ENCODE data around the gene PIEZO2. TPM values are rescaled to one million over a fixed set of nuclear protein-coding genes. Genes with fewer than 3 reads are reported as not detected.

The PIEZO2 gene
- total RNA-seq, 1 donor from 2014 or later, result 3.1 TPM

DNA sequence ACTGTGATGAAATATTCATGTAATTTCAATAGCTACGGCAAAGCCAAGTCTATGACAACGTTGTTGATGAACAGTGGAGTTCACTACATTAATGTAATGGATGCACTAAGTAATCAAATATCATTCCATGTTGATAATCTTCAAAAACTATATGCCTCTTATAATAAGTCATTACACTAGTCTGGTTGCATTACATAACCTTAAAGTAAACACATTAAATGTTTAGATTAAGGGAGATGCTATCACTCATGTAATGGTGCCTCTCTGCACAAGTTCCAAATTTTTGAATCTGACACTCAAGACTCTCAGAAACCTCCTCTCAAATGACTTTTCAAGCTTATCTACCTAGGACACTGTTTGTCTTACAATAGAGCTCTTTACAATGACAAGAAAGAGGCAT lies 35.4 kb downstream of the PIEZO2 start:
- no peak for DNase-seq (ENCODE audit: low spot score)

DNA sequence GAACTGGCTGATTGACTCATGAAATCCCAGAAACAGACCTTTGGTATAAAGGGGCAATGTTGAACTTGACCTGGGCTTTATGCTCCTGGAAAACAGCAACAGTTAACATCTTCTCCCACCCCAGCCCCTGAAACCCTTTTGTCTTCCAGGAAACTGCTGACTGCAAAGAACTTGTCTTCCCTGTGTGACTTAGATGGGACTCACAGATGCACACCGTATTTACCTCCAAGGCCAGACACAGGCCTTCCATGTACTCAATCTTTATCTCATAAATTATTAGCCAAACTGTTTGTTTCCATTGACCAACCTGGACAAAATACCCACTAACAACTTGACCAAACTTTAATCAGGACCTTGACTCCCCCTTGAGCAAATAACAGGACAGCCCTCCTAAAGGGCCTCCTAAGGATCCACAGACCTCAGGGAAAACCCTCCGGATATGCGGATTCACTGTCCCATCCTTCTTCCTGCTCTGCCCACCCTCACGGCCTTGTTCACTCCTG lies 36.3 kb downstream of the PIEZO2 start:
- DNase-seq (ENCODE audit: low spot score), result no peak

DNA sequence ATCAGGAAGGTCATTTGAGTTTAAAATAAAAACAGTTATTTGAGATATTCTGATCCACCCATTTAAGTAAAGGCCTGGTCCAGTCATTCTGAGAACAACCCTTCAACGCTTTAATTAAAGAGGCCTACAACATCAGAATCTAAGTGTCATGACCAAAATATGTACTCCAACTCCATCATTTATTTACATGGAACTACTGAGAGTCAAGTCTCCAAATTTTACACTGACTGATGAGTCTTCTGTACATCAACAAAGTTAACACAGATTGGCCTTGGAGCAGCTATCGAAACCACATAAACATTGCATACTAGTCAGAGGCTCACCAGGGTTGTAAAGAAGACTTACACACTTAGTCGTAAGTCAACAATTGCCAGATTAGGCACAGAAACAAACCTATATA lies 37.1 kb downstream of the PIEZO2 start:
- no peak for DNase-seq (ENCODE audit: low spot score)

DNA sequence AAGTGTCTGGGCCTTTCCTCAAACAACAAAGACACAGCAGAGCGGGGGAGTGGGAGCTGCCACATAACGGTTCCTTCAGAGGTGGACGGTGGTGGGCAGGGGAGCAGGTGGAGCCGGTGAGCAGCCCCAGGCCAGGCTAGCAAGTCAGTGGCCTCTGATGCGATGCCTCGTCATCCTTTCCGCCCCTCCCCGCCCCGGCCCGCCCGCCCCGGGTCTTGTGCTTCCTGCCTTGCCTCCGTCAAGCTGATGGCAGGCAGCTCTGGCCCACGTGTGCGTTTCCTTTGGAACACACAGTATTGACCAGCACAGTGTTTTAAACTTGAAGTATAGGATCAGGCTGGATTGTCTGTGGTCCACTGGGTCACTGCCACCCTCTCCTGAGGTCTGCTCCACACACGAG lies 38.9 kb downstream of the PIEZO2 start:
- no peak for DNase-seq (ENCODE audit: low spot score)

DNA sequence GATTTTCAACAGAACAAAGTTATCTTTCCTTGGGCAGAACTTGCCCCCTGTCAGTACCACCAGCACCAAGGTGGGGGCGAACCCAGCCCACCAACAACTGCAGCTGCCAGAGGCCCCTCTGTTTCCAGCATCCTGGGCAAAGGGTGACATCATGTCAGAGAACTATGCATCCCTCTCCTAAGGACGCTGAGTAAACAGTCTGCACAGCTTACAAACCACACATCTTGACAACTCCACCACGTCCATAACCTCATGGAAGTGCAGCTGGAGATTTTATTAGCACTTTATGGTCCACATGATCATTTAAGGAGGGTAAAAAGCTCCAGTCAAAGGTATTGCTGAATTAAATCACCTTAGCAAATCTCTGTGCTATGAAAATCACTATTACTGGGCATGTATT lies 40.4 kb downstream of the PIEZO2 start:
- DNase-seq (ENCODE audit: low spot score), result no peak

DNA sequence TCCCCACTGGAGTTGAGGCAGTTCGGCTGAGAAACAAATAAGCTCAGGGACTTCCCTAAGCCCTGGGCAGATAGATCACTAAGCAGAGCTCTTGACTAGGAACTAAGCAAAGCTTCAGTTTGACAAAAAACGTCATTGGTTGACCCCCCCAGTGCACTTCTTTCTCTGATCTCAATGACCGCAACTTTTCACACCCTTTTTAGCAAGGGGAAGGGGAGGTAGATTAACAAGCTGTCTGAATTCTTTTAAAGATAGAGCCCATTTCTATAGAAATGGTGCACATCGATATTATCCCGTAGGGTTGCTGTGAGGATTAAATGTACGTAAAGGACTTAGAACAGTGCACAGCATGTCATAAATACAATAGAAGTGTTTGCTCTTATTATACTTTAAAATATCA lies 42.5 kb downstream of the PIEZO2 start:
- DNase-seq (ENCODE audit: low spot score), result no peak

DNA sequence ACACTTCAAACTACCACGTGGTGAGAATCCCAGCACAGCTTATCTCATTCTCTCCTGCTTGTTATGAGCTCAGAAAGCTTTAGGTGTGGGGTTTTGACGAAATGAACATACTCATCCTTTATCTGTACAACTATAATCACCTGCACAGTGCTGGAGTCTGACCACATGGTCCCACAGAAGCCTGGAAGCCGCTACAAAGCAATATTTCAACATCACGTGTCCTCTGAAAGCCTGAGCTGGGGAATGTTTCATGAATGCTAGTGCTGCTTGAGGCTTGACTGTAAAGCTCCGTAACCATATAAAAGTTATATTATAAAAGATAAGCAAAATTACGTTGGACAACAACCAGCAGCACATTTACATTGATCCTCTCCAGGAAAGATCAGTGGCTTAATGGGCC lies 43.9 kb downstream of the PIEZO2 start:
- no peak for DNase-seq (ENCODE audit: low spot score)

DNA sequence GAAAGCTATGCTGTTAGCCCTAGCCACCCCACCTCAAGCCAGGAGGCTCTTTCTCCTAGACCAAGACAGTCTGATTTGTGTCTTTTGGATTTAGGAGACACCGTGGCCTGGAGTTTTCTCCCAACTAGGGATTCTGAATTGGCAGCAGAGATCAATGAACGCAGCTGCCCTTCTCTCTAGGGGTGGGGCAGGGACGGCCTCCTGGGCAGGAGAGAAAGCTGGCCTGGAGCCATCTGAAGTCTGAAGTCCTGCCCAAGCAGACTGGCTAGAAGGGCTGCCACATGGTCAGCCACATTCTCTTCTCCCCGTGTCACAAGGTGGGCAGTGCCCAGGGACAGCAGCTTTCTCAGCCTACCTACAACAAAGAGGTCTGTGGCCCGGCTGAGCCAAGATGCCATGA lies 45.1 kb downstream of the PIEZO2 start:
- no peak for DNase-seq (ENCODE audit: low spot score)

DNA sequence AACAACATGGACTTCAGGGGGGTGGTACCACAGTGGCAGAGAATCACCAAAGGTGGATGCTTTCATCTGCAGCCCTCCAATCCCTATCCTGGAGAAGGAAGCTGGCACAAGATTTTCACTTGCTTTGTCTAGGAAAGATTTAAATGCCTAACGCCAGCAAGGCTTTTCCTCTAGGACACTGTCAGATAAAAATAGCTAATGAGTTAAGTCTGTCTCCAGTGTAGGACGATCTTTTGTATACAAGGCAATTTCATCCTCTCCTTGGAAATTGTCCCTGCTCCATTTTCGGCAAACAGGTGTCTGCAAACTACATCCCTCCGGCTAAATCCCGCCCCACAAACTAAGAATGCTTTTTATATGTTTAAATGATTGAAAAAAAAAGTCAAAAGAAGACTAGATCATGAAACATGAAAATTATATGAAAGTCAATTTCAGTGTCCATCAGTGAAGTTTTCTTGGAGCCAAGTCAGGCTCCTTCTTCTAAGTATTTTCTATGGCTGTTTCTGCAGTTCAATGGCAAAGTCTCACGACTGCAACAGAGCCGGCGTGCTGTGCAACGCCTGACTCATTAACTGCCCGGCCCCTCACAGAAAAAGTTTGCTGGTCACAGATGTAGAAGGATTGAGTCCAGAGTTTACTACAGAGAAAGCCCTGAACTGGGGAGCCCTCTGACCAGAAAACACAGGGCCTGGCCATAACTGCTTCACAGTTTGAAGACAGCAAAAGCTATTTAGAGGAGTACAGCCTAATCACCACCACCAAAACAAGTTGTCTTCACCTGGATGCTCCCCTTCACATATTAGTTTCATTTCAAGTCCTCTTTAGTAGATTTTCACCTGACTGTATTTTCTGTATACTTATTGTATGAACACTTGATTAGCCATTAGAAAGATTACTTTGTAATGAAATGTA lies 52.3 kb downstream of the PIEZO2 start:
- DNase-seq (ENCODE audit: low spot score), result no peak

DNA sequence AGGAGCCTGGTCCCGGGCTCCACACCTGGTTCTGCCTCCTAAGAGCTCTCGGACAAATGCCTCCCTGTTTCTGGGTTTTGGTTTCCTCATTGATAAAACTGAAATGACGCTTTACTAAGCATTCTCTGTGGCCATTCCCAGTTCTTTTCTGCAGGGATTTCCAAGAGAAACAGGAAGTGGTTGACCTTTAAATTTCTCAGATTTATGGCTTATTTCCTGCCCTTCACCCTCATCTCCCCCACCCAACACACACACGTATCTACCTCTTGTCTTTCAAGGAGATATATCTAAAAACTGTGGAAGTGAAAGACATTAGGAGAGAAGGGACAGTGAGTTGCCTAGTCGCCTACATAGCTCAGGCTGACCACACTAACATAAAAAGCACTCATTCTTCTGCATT lies 53.0 kb downstream of the PIEZO2 start:
- no peak for DNase-seq (ENCODE audit: low spot score)

DNA sequence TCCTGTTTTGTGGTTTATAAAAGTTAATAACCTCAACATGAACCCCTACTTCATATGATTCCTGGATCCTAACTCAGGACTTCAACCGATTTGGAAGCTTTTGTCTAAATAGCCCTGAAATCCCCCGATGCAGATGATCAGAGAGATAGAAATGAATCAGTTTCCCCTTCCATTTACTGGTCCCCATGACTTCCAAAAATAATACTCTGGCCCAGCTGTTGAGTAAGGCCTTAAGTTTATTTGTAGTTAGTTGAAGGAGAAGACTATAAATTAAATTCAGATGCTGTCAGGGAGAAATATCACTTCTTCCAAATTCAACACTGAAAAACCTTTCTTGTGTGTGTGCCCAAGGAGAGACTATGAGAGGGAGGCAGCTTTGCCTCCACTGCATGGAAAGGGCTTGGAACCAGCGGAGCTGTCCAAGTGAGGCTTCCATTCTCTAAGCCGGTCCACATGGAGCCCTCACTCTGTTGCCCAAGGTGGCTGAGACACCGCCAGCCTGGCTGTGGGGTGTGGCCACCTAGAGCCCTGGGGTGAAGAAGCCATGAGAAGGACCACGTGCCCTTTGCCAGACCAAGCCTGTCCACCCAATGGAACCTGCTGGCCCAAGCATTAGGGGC lies 53.6 kb downstream of the PIEZO2 start:
- no peak for DNase-seq (ENCODE audit: low spot score)

DNA sequence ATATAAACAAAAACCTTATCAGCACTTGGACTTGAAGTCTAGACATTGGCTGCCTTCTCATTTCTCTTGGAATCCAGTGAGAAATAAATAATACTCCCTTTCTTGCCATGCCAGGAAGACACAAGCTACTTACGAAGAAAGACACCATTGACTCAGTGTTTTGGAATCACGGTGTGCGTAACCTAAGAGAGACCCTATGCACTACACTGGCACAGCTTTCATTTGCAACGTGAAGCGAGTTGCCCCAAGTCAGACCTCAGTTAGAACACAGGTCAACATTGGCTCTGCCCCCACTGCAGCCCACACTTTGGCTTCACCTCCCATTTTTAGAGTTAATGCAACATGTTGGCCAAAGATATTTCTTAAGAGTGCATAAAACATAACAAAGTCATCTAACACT lies 54.2 kb downstream of the PIEZO2 start:
- DNase-seq (ENCODE audit: low spot score), result no peak

DNA sequence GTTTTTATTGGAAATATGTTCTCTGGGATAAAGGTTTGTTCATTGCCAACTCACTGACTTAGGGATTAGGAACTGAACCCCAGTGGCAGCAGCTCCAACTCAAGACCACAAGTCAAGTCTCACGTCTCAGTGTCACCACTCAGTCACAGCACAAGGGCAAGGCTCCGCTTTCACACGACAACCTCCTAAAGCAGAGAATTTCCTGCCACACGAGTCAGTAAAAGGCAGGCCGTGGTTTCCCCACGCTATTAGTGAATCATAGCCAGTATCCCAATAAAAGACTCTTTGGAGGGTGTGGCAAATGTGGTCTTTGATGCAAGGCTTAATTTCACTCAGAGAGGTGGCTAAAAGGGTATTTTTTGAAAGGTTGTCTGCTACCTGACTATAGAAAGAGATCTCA lies 57.6 kb downstream of the PIEZO2 start:
- DNase-seq (ENCODE audit: low spot score), result no peak

DNA sequence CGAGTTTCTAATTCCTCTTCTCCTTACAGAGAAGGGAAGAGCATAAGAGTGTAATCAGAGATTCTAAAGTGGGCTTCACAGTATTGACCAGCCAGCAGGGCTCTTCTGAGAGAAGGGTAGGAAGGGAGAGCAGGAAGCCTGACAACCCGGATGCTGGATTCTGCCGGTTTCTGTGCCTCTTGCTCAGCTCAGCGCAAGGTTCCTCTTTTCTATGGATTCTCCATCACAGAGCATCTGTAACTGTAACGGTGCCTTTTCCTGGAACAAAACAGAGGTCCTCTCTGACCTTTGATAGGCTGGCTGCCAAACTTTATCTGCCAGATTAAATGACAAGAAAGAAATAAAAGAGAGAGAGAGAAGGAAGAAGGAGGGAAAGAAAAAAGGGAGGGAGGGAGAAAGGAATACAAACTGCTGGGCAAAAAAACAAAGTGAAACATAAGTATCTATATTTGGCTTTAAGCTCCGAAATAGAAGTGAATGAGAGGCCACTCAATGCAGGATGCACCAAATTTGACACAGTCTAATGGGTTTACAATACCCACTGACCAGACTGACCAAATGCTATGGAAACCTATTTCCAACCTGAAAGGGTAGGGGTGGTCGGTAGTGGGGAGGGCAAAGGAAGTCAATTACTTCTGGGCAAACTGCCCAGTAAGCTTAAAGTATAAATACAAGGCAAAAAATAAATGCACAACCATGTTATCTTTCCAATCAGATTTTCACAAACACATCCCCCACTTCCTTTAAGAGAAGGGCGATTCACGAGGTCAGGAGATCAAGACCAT lies 59.2 kb downstream of the PIEZO2 start:
- no peak for DNase-seq (ENCODE audit: low spot score)

DNA sequence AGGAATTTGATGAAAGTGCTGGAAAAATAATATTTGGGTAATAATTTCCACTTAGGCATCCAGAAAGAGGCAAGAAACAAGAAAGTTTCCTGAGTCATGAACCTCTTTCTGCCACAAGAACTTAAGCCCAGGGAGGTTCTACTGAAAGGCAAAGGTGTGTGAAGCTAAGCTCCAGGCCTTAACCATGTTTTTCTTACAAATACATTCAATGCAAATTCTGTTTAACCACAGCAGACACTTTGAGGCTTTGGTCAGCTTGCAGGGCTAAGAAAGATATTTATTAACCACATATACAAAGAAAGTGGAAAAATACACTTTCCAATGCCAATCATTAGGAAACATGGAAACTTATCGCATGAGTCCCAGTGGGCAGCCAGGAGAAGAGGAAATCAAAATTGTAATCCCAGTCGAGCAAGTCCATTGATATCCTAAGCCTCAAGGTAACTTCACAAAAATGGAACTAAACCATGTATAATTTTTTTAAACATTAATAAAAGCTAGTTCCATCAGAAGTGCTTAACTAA lies 68.3 kb downstream of the PIEZO2 start:
- no peak for DNase-seq (ENCODE audit: low spot score)

DNA sequence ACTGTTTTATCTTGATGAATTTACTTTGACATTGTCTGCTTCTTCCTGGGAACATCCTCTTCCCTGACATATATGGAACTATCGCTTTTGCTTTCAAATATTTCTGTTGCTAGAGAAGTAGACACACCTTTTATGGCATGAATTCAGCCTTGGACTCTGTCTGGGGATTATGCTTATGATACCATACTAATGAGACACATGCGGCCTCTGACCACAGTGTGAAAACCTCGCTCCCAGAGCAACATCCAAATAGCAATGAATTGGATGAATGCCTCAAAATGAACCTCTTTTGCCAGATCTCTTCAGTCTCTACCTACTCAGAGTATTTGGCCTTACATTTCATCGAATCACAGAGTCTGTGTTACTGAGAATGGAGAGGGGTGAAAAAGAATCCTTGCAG lies 70.9 kb downstream of the PIEZO2 start:
- DNase-seq (ENCODE audit: low spot score), result no peak

DNA sequence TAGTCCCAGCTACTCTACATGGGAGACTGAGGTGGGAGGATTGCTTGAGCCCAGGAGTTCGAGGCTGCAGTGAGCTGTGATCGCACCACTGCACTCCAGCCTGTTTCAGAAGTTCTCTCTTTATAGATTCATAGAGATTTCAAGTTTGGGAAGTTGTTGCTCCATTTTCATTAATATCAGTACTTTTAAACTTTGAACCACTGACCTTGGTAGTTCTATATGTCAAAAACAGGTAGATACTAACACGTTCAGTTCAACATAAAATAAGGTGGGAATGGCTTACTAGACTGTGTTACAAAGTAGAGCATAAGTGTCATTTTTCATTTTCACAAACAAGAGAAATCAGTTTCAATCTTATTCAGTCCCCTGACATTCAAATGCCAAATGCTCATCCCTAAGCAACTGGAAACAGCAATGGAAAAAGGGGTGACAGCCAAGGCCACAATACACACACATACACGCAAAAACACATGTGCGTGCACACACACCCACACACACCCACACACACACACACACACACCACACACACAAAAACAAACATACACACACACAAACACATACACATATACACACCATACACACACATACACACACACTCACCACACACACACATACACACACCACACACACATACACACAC lies 71.7 kb downstream of the PIEZO2 start:
- DNase-seq (ENCODE audit: low spot score), result no peak

DNA sequence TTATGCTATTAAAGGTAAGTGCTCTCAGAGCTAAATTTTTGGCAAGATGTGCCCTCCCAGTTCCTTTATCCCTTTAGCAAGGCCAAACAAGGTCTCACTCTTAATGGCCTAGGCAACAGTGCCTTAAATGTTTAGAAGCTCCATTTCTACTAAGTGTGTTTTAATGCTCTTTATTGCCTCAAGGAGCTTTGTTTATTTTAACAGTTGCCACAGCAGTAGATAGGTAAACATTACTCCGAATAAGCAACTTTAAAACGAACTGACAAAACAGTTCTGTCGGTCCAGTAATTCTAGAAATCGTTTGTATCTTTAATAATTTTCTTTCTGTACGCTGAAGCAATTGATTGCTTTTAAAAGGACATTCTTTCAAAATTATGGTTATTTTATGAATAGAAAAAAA lies 74.5 kb downstream of the PIEZO2 start:
- no peak for DNase-seq (ENCODE audit: low spot score)

DNA sequence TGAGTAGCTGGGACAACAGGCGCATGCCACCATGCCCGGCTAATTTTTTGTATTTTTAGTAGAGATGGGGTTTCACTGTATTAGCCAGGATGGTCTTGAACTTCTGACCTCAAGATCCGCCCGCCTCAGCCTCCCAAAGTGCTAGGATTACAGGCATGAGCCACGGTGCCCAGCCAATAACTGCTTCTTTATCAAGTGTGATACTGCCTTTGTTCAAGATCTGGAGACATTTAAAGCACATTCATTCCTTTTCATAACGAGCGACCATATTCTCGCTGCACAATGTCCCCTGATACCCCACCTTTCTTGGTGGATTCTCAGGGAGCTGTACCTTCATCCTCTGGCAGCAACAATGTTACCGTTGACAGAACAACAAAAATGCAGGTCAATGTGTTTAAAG lies 75.4 kb downstream of the PIEZO2 start:
- no peak for DNase-seq (ENCODE audit: low spot score)

DNA sequence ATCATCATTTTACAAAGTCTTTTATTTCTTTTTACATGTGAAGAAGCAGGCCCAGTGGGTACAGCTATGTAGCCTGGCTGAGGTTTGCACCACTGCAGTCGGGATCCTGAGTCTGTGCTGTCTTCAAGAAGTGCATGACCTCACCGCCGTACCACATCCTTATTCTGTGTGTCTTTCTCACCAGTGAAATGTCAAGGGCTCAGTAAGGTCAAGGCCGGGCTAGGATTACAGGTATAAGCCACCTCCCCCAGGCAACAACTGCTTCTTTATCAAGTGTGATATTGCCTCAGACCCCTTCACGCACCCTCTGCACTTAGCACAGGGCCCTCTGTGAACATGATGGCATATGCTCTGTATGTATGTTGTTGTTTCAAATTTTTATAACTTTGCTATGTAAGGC lies 76.7 kb downstream of the PIEZO2 start:
- no peak for DNase-seq (ENCODE audit: low spot score)

DNA sequence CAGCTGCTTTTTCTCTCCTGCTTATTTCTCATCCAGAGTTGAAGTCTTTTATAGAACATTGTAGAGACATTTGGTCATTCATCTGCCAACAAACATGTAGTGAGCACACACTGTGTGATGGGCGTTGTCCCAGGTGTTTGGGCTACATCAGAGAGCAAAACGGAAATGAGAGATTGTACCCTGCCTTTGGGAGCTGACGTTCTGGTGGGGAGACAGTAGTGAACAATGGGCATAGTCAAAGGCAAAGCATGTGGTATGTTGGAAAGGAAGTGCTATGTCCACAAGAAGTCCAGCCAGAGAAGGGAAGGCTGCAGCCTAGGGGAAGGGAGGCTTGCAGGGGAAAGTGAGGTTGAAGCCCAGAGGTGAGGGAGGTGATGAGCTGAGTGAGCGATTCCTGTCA lies 78.1 kb downstream of the PIEZO2 start:
- no peak for DNase-seq (ENCODE audit: low spot score)

All from mesenteric fat pad (tissue), 1 donor.